Activated CD8-positive, alpha-beta T cell treated with anti-CD3 and anti-CD28 coated beads, Interleukin-2, amount 10 ng/mL, durations not matched to agents 7 days and 5 days (primary cell): Measurements from ENCODE around the gene MYO1H. TPM values are rescaled to one million over a fixed set of nuclear protein-coding genes. Genes with fewer than 3 reads are reported as not detected.

Source experiments
- ATAC-seq: fragments of 150-1000 bp; cut with Tn5 transposase; one replicate; pipeline ENCODE4 v1.10.0; 2021; ENCODE audit warnings: moderate library complexity
- CTCF ChIA-PET: fragments of 350-600 bp; sonication (Branson Sonifier 250); formaldehyde crosslinking; loops from one replicate; lab custom pipeline; 2021; ENCODE audit warnings: antibody characterized with exemption; lab: Charles Lee
- POLR2A ChIA-PET: fragments of 350-600 bp; sonication (Branson Sonifier 250); formaldehyde crosslinking; loops from one replicate; lab custom pipeline; 2021; ENCODE audit warnings: antibody characterized with exemption; lab: Charles Lee
- DNase-seq: peaks from one replicate; pipeline ENCODE4 v3.0.0-alpha.2; 2020
- H3K27ac Mint-ChIP-seq: one replicate; pipeline ENCODE4 v1.8.0; 2021; ENCODE audit warnings: mild to moderate bottlenecking, mixed read lengths
- H3K27me3 Mint-ChIP-seq: one replicate; pipeline ENCODE4 v1.8.0; 2021; ENCODE audit warnings: low read depth, mixed read lengths
- H3K36me3 Mint-ChIP-seq: one replicate; pipeline ENCODE4 v1.8.0; 2021; ENCODE audit warnings: low read depth, mixed read lengths
- H3K4me1 Mint-ChIP-seq: one replicate; pipeline ENCODE4 v1.8.0; 2021; ENCODE audit warnings: low read depth, mixed read lengths
- H3K4me3 Mint-ChIP-seq: one replicate; pipeline ENCODE4 v1.8.0; 2021; ENCODE audit warnings: mild to moderate bottlenecking, mixed read lengths
- H3K9me3 Mint-ChIP-seq: one replicate; pipeline ENCODE4 v1.8.0; 2022; ENCODE audit warnings: mixed read lengths; ENCODE audit not compliant: insufficient read depth
- total RNA-seq, 2 experiments: library from RNA; stranded (reverse); gene quantifications; one replicate each; pipeline ENCODE4 v1.2.3, GENCODE V29; 2021

Gene MYO1H
- total RNA-seq, 2 experiments from 2014 or later: not detected

GRCh38 chr12:109443794-109444193 is 96.1 kb downstream of the MYO1H start:
- Mint-ChIP-seq H3K4me1 (no peaks in the 10 kb centered on the region), H3K9me3 (no peaks in the 10 kb centered on the region), H3K36me3 (no peaks in the 10 kb centered on the region), H3K27me3 (no peaks in the 10 kb centered on the region), H3K27ac (no peak overlapping the region), H3K4me3 (no peak overlapping the region)
- DNase-seq (no peak), ATAC-seq (no peak)
- ChIA-PET POLR2A (no interaction called here), CTCF (interaction anchor here (1.4 to 2.7 kb wide), 3 partner anchors 11 to 75 kb away, joined by 4 to 15 read pairs (median 5); no protein-coding TSS in a partner anchor)

- no peak for DNase-seq
- Mint-ChIP-seq H3K4me3 (no peak overlapping the region), H3K27ac (no peak overlapping the region), H3K36me3 (no peaks in the 10 kb centered on the region), H3K4me1 (no peaks in the 10 kb centered on the region), H3K9me3 (no peaks in the 10 kb centered on the region), H3K27me3 (no peaks in the 10 kb centered on the region)
- ATAC-seq: no peak
- ChIA-PET POLR2A (no interaction called here), CTCF (interaction anchor here (1.0 to 2.7 kb wide), 4 partner anchors 10 to 75 kb away, joined by 3 to 15 read pairs (median 4); no protein-coding TSS in a partner anchor)
These were observed 96.6 kb downstream of the MYO1H start for GRCh38 chr12:109444259-109444658.

GRCh38 chr12:109445191-109445609 is 97.5 kb downstream of the MYO1H start:
- H3K27me3 Mint-ChIP-seq: no peaks in the 10 kb centered on the region
- H3K4me3 Mint-ChIP-seq: no peak overlapping the region
- ChIA-PET POLR2A (no interaction called here), CTCF (interaction anchor here (1.0 to 2.2 kb wide), 3 partner anchors 9 to 17 kb away, joined by 3 to 7 read pairs (median 3); no protein-coding TSS in a partner anchor)
- no peaks in the 10 kb centered on the region for H3K4me1 Mint-ChIP-seq
- H3K27ac Mint-ChIP-seq: no peak overlapping the region
- H3K36me3 Mint-ChIP-seq: peaks cover 2% of the 10 kb centered on the region
- no peaks in the 10 kb centered on the region for H3K9me3 Mint-ChIP-seq
- ATAC-seq (no peak), DNase-seq (no peak)

- ChIA-PET POLR2A (no interaction called here), CTCF (interaction anchor here (2.2 kb wide), 1 partner anchor 14 kb away, joined by 7 read pairs; no protein-coding TSS in a partner anchor)
- no peaks in the 10 kb centered on the region for H3K4me1 Mint-ChIP-seq
- H3K4me3 Mint-ChIP-seq: no peak overlapping the region
- H3K27ac Mint-ChIP-seq: no peak overlapping the region
- ATAC-seq: no peak
- H3K27me3 Mint-ChIP-seq: no peaks in the 10 kb centered on the region
- peaks cover 10% of the 10 kb centered on the region for H3K36me3 Mint-ChIP-seq
- DNase-seq: no peak
- H3K9me3 Mint-ChIP-seq: no peaks in the 10 kb centered on the region
These were observed 99.2 kb downstream of the MYO1H start for GRCh38 chr12:109446869-109447268.

- CTCF ChIA-PET: no interaction called here
- no peaks in the 10 kb centered on the region for H3K9me3 Mint-ChIP-seq
- POLR2A ChIA-PET: no interaction called here
- H3K36me3 Mint-ChIP-seq: peaks cover 12% of the 10 kb centered on the region
- ATAC-seq: no peak
- DNase-seq: no peak
- H3K4me1 Mint-ChIP-seq: no peaks in the 10 kb centered on the region
- no peak overlapping the region for H3K4me3 Mint-ChIP-seq
- H3K27me3 Mint-ChIP-seq: no peaks in the 10 kb centered on the region
- no peak overlapping the region for H3K27ac Mint-ChIP-seq
These were observed 99.8 kb downstream of the MYO1H start for GRCh38 chr12:109447482-109447881.

- POLR2A ChIA-PET: no interaction called here
- peaks cover 12% of the 10 kb centered on the region for H3K36me3 Mint-ChIP-seq
- ATAC-seq (no peak), DNase-seq (no peak)
- H3K27ac Mint-ChIP-seq: no peak overlapping the region
- CTCF ChIA-PET: interaction anchor here (3.5 kb wide), 1 partner anchor 15 kb away, joined by 18 read pairs; no protein-coding TSS in a partner anchor
- no peaks in the 10 kb centered on the region for H3K4me1 Mint-ChIP-seq
- H3K27me3 Mint-ChIP-seq: no peaks in the 10 kb centered on the region
- no peaks in the 10 kb centered on the region for H3K9me3 Mint-ChIP-seq
- no peak overlapping the region for H3K4me3 Mint-ChIP-seq
These were observed 100.6 kb downstream of the MYO1H start for GRCh38 chr12:109448272-109448671.

GRCh38 chr12:109448707-109449390 is 101.1 kb downstream of the MYO1H start:
- POLR2A ChIA-PET: no interaction called here
- DNase-seq (no peak), ATAC-seq (no peak)
- no peaks in the 10 kb centered on the region for H3K4me1 Mint-ChIP-seq
- H3K27me3 Mint-ChIP-seq: no peaks in the 10 kb centered on the region
- CTCF ChIA-PET: interaction anchor here (3.5 kb wide), 1 partner anchor 16 kb away, joined by 18 read pairs; no protein-coding TSS in a partner anchor
- H3K36me3 Mint-ChIP-seq: peaks cover 12% of the 10 kb centered on the region
- H3K9me3 Mint-ChIP-seq: no peaks in the 10 kb centered on the region
- no peak overlapping the region for H3K27ac Mint-ChIP-seq
- H3K4me3 Mint-ChIP-seq: no peak overlapping the region

GRCh38 chr12:109449845-109450532 is 102.3 kb downstream of the MYO1H start:
- Mint-ChIP-seq H3K36me3 (peaks cover 20% of the 10 kb centered on the region), H3K27me3 (no peaks in the 10 kb centered on the region), H3K4me1 (no peaks in the 10 kb centered on the region), H3K27ac (no peak overlapping the region), H3K4me3 (no peak overlapping the region), H3K9me3 (no peaks in the 10 kb centered on the region)
- ChIA-PET CTCF (interaction anchor here (3.5 kb wide), 1 partner anchor 17 kb away, joined by 18 read pairs; no protein-coding TSS in a partner anchor), POLR2A (interaction anchor here (0.6 to 1.1 kb wide), 2 partner anchors 27 to 110 kb away, joined by 3 read pairs; partner anchors contain the start of genes KCTD10 and UBE3B)
- DNase-seq (no peak), ATAC-seq (no peak)

GRCh38 chr12:109450980-109451379 is 103.3 kb downstream of the MYO1H start:
- Mint-ChIP-seq H3K36me3 (peaks cover 29% of the 10 kb centered on the region), H3K4me1 (no peaks in the 10 kb centered on the region), H3K4me3 (no peak overlapping the region), H3K27ac (peak overlapping the region; percentile 45), H3K27me3 (no peaks in the 10 kb centered on the region), H3K9me3 (no peaks in the 10 kb centered on the region)
- ATAC-seq (no peak), DNase-seq (no peak)
- POLR2A ChIA-PET: interaction anchor here (0.6 to 1.1 kb wide), 2 partner anchors 26 to 111 kb away, joined by 3 read pairs; partner anchors contain the start of genes KCTD10 and UBE3B
- CTCF ChIA-PET: interaction anchor here (3.5 kb wide), 1 partner anchor 18 kb away, joined by 18 read pairs; no protein-coding TSS in a partner anchor

- H3K27ac Mint-ChIP-seq: no peak overlapping the region
- H3K4me3 Mint-ChIP-seq: no peak overlapping the region
- H3K36me3 Mint-ChIP-seq: peaks cover 29% of the 10 kb centered on the region
- ChIA-PET CTCF (interaction anchor here (3.5 kb wide), 1 partner anchor 18 kb away, joined by 18 read pairs; no protein-coding TSS in a partner anchor), POLR2A (no interaction called here)
- DNase-seq: no peak
- H3K27me3 Mint-ChIP-seq: no peaks in the 10 kb centered on the region
- H3K4me1 Mint-ChIP-seq: no peaks in the 10 kb centered on the region
- no peaks in the 10 kb centered on the region for H3K9me3 Mint-ChIP-seq
- no peak for ATAC-seq
These were observed 103.7 kb downstream of the MYO1H start for GRCh38 chr12:109451400-109451799.

GRCh38 chr12:109452489-109452888 is 104.8 kb downstream of the MYO1H start:
- ChIA-PET CTCF (no interaction called here), POLR2A (no interaction called here)
- Mint-ChIP-seq H3K36me3 (peaks cover 39% of the 10 kb centered on the region), H3K4me3 (no peak overlapping the region), H3K4me1 (no peaks in the 10 kb centered on the region), H3K27ac (no peak overlapping the region), H3K27me3 (no peaks in the 10 kb centered on the region), H3K9me3 (no peaks in the 10 kb centered on the region)
- DNase-seq (no peak), ATAC-seq (no peak)
